Right kidney (tissue), 1 donor: ENCODE measurements around the gene GNAL.

ENCODE experiments used
- DNase-seq: peaks from one replicate; pipeline ENCODE4 v3.0.0-alpha.2; 2016

The GNAL gene

GRCh38 chr18:11726556-11726955 is 37.5 kb downstream of the GNAL start:
- no peak for DNase-seq

GRCh38 chr18:11728249-11728648 is 39.2 kb downstream of the GNAL start:
- no peak for DNase-seq

GRCh38 chr18:11729556-11729955 is 40.5 kb downstream of the GNAL start:
- no peak for DNase-seq

- DNase-seq, result peak; percentile 63
Observed at GRCh38 chr18:11733031-11733430, 44.0 kb downstream of the GNAL start.

- no peak for DNase-seq
Observed at GRCh38 chr18:11736656-11737055, 47.6 kb downstream of the GNAL start.

GRCh38 chr18:11739893-11740292 is 50.8 kb downstream of the GNAL start:
- DNase-seq, result no peak

GRCh38 chr18:11740461-11740860 is 51.4 kb downstream of the GNAL start:
- no peak for DNase-seq

GRCh38 chr18:11741505-11742145 is 52.6 kb downstream of the GNAL start:
- DNase-seq, result no peak

- DNase-seq, result no peak
Observed at GRCh38 chr18:11745521-11745920, 56.5 kb downstream of the GNAL start.

- DNase-seq, result no peak
Observed at GRCh38 chr18:11747286-11747685, 58.2 kb downstream of the GNAL start.

- no peak for DNase-seq
Observed at GRCh38 chr18:11747731-11748130, 58.7 kb downstream of the GNAL start.

- no peak for DNase-seq
Observed at GRCh38 chr18:11749305-11749704, 60.2 kb downstream of the GNAL start.

GRCh38 chr18:11750171-11750570 is 61.1 kb downstream of the GNAL start:
- no peak for DNase-seq

- no peak for DNase-seq
Observed at GRCh38 chr18:11750581-11751310, 61.7 kb downstream of the GNAL start.

- DNase-seq, result peak; percentile 74
Observed at GRCh38 chr18:11751341-11752115, 62.5 kb downstream of the GNAL start.

GRCh38 chr18:11752116-11752911 is 63.2 kb downstream of the GNAL start:
- DNase-seq, result peak; percentile 79

- no peak for DNase-seq
Observed at GRCh38 chr18:11754979-11755378, 65.9 kb downstream of the GNAL start.

GRCh38 chr18:11757084-11757590 is 68.1 kb downstream of the GNAL start:
- no peak for DNase-seq

- no peak for DNase-seq
Observed at GRCh38 chr18:11759456-11759855, 70.4 kb downstream of the GNAL start.

- DNase-seq, result no peak
Observed at GRCh38 chr18:11760498-11761167, 71.6 kb downstream of the GNAL start.

- DNase-seq, result no peak
Observed at GRCh38 chr18:11761553-11761952, 72.5 kb downstream of the GNAL start.

- DNase-seq, result no peak
Observed at GRCh38 chr18:11762429-11762828, 73.4 kb downstream of the GNAL start.
